Keratinocyte (primary cell): Measurements from ENCODE around the gene NCKAP5.

ENCODE experiments used
- EZH2 ChIP-seq: IDR thresholded peaks from one replicate; pipeline ENCODE4 v1.6.1; 2012; ENCODE audit warnings: inconsistent platforms, mild to moderate bottlenecking, low read length, moderate library complexity
- TF ChIP-seq, protein P1 (sequence below), 3 experiments: IDR thresholded peaks in 1 of 3; conservative IDR thresholded peaks in 1 of 3; optimal IDR thresholded peaks in 1 of 3; 2 replicates in 2 of 3; 3 replicates in 1 of 3; pipeline versions ENCODE3 to v1.5.1; 2011; ENCODE audit warnings: low read length in 3 of 3, mild to moderate bottlenecking in 3 of 3, moderate library complexity in 2 of 3, control low read depth in 1 of 3, inconsistent platforms in 1 of 3; ENCODE audit not compliant: insufficient read depth in 2 of 3; ENCODE audit errors: extremely low read depth in 1 of 3

- TF ChIP-seq, protein P1, sequence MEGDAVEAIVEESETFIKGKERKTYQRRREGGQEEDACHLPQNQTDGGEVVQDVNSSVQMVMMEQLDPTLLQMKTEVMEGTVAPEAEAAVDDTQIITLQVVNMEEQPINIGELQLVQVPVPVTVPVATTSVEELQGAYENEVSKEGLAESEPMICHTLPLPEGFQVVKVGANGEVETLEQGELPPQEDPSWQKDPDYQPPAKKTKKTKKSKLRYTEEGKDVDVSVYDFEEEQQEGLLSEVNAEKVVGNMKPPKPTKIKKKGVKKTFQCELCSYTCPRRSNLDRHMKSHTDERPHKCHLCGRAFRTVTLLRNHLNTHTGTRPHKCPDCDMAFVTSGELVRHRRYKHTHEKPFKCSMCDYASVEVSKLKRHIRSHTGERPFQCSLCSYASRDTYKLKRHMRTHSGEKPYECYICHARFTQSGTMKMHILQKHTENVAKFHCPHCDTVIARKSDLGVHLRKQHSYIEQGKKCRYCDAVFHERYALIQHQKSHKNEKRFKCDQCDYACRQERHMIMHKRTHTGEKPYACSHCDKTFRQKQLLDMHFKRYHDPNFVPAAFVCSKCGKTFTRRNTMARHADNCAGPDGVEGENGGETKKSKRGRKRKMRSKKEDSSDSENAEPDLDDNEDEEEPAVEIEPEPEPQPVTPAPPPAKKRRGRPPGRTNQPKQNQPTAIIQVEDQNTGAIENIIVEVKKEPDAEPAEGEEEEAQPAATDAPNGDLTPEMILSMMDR (optimal IDR thresholded peaks at IDR 0.05 in 1 of 3, IDR thresholded peaks at IDR 0.05 in 1 of 3, conservative IDR thresholded peaks at IDR 0.05 in 1 of 3; ENCODE audit: extremely low read depth in 1 of 3, insufficient read depth in 2 of 3, low read length in 3 of 3), result no peak
- TF ChIP-seq EZH2, result no peak
These were observed 405.2 kb downstream of the NCKAP5 start for GRCh38 chr2:133163111-133163510.
